ENCODE results near the gene RNPS1.
"Not testable (repeated sequence)": the region's sequence is repeated elsewhere in the genome, so short reads cannot be mapped to it uniquely, and the experiment has no call there.

RNPS1 gene

GRCh38 chr16:2282262-2282661 lies 14.3 kb upstream of the RNPS1 start:
- no peak for DNase-seq

DNA sequence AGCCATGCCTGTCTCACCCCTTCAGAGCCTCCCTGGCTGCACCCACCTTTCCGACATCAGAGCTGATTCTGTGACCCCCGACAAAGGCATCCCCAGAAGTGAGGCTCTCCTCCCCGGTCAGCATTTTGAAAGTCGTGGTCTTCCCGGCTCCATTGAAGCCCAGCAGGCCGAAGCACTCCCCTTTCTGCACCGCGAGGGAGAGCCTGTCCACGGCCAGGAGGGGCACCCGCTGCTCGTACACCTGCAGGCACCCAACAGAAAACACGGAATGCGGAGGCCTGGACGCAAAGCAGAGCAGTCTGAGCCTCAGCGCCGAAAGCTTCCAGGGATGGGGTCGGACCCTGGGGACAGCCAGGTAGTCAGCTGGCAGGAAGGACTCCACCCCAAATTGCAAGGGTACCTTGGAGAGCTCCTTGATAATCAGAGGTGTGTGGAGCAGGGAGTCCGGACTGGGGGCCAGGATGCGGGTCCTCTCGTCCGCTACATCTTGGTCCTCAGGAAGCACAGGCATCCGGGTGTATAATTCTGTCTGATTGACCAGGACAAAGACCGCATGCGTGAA lies 13.1 kb upstream of the RNPS1 start:
- no peak for DNase-seq

DNA sequence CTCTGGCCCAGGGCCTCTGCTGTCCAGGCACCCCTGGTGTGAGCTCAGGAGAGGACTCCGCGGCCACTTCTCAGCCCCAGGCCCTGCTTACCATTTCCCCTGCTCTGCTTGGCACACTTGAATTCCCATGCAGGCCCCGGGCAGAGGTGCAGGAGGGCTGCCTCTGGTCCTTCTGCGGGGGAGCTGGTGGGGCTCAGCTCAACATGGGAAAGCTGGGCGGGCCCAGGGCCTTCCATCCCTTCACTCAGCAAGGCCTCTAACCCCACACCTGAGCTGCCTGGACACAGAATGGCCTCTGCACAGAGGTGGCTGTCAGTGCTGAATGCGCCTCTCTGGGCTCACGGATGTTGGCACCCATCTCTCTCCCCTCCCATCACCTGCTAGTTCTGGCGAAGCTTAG lies 12.5 kb upstream of the RNPS1 start:
- DNase-seq = no peak

DNA sequence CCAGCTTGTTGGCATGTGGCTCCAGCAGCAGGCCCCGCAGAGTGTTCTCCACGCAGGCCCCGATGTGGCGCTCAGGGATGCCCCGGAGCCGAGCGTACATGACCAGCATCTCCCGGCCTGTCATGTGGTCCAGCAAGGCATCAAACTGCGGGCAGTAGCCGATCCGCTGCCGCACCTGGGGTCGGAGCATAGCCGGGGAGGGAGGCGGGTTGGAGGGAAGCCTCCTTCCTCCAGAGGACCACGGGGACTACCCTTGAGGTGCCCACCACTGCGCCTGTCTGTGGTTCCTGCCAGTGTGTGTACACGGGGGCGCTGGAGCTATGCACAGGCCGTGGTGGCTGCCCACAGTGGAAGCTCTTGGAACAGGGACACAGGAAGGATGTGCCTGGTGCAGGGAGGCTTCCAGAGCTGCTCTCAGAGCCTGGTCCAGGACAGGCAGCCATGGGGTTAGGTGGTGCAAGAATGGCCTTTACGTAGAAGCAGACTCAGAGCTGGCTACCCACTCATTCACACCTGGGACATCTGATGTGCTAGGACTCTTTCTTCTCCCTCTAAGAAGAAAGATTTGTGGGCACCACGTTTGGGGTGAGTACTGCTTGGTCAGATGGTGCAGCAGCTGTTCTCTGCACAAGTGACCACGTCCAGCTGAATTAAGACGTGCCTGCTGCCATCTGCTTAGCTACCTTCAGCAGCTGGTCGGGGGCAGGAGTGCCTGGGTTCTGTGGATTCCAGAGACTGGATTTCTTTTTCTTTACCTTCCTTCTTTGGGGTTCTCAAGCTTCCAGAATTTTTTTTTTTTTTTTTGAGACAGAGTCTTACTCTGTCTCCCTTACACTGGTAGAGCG lies 11.3 kb upstream of the RNPS1 start:
- no peak for DNase-seq

DNA sequence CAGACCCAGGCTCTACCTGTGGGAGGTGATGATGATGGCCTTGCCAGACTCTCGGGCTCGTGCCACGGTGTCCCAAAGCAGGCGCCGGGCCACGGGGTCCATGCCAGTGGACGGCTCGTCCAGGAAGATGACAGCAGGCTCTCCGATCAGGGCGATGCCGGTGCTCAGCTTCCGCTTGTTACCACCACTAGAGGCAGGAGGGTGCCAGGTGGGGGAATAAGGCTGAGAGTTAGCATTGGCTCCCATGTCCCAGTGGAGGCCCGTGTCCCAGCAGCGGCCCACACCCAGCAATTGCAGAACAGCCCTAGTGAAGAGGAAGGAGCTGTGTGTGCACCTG lies 10.3 kb upstream of the RNPS1 start:
- DNase-seq = no peak

GRCh38 chr16:2277466-2278271 lies 9.7 kb upstream of the RNPS1 start:
- DNase-seq = no peak

- DNase-seq = no peak
Measured at GRCh38 chr16:2276368-2277195, 8.7 kb upstream of the RNPS1 start.

DNA sequence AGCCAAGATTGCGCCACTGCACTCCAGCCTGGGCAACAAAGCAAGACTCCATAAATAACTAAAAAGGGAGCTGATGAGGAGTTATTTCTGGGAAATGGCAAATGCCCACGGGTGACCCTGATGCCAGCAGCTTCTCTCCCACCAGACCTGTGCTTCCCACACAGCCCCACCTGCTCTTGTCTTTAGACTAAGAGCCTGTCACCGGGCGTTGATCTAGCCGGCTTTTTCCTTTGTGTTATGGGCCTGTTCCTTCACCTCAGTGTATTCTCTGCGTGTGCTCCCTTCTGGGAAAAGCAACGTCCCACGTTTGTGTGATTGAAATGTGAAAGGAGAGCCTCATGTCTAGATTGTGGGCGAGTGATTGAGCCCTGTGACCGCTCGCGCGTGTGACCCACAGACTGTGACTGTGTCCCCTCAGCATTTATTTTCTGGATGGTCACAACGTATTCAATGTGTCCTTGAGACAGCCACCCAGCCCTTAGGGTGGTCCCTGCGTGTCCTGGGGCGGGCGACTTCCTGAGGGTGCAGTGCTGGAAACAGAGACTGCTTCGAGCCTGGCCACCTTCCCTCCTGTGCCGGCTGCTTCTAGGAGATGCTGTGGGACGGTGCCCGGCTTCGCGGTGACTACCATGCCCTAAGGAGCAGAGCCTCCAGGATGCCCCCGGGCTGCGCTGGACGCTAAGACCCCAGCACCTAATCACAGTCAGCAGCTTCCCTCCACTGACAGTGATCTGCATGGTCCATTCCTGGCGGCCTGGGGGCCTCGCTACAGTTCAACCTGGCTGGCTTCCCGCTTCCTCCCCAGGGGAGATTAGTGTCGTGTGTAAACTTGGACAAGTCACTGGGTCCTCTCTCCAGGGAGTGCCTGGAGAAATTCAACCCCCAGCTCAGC lies 7.8 kb upstream of the RNPS1 start:
- no peak for DNase-seq

DNA sequence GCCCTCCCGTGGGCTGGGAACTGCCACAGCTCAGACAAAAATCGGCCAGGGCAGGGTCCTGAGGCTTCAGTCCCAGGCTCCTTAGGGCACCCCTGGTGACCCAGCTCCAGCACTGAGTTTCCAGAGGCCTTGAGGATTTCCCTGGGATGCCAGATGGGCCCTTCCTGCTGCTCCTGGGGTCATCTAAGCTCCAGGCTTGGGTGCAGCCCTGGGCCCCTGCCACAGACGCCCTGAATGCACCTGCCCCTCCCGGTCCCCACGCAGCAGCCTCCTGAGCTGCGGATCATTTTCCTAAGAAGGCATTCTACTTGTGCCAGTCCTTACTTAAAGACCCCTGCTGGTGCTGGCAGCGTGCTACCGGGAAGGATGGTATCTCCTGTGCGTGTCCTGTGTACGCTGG lies 6.0 kb upstream of the RNPS1 start:
- no peak for DNase-seq

DNA sequence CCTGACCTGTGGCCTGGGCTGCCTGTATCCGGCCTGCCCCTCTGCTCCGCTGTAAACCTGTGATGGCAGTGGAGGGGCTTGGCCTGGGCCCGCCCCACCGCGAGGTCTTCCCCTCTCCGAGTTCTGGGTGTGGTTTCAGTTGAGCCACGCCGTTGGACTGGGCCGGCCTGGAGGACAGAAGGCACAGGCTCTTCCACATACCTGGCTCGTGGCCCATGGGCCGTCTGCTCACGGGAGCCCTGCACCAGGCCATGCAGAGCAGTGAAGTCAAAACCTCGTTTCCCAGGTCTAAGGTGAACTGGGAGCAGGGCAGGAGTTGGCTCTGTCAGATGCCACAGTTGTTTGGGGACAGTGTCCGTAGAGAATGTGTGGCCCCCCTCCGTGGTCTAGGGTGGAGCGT lies 5.6 kb upstream of the RNPS1 start:
- no peak for DNase-seq

DNA sequence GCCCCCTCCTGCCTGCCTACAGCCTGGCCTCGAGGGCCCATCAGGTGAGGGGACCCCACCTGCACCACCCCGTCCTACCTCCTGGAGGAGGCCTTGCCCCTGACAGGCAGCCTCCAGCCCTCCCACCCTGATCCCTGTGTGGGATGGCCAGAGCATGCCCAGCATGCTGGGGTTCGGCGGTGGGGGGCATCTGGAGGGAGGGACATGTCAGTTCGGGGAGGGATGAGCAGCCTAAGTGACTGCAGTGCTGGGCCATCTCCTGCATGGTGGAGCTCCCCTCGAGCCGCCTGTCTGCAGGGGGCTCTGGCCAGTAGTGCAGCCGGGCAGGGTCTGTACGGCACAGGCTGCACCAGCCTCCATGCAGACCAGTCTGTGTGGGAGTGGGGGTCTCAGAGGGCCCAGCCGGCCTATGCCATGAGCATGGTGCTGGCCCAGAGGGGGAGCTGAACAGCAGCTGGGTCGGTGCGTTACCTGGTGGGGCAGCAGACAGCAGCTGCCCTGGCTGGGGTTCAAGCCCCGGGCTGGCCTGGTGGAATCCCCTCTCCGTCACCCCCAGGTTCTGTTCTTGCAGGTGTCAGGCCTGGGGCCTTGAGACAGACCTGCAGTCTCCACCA lies 4.0 kb upstream of the RNPS1 start:
- DNase-seq = no peak

GRCh38 chr16:2270588-2271470 lies 2.9 kb upstream of the RNPS1 start:
- DNase-seq = no peak

- no peak for DNase-seq
Measured at GRCh38 chr16:2270070-2270462, 2.1 kb upstream of the RNPS1 start.

- DNase-seq = peak; percentile 51
Measured at GRCh38 chr16:2267505-2267912, 417 bp downstream of the RNPS1 start.

DNA sequence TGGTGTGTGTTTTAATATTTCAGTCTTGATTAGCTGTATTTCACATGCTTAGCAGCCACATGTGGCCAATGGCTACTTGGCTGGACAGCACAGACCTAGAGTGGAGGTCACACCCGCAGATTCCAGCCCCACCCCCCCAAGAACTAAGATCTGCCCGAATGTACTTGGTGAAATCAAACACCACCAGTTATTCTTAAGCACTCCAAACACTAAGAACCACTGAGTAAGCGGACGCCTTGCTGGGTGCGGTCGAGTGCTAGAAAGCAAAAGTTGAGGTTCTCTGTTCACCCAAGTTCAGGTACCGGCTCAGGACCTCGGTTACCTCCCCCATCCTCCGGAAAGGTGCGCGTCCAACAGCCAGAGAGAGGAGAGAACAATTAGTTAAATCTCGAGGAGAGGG lies 1.0 kb downstream of the RNPS1 start:
- DNase-seq = peak; percentile 46

- DNase-seq = not testable (repeated sequence)
Measured at GRCh38 chr16:2263026-2263425, 4.9 kb downstream of the RNPS1 start.

DNA sequence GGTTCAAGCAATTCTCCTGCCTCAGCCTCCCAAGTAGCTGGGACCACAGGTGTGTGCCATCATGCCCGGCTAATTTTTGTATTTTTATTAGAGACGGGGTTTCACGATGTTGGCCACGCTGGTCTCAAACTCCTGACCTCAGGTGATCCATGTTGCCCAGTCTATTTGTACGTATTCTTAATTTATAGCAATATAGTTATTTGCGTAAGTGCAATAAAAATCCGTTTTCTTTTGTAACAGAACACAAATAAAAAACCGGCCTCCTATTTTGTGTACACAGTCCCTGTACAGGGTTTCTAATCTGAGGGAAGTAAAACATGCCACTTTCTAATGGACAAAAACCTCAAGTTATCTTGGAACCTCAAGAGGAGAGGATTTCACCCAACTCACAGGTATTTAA lies 7.7 kb downstream of the RNPS1 start:
- no peak for DNase-seq

DNA sequence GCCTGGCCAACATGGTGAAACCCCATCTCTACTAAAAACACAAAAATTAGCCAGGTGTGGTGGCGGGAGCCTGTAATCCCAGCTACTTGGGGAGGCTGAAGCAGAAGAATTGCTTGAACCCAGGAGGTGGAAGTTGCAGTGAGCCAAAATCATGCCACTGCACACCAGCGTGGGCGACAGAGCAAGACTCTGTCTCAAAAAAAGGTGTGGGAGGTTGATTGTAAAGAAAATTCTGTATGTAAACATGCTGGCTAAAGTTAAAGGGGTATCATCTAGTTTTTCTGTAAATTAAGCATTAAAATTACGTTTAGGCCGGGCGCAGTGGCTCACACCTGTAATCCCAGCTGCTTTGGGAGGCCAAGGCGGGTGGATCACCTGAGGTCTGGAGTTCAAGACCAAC lies 9.4 kb downstream of the RNPS1 start:
- DNase-seq = not testable (repeated sequence)

DNA sequence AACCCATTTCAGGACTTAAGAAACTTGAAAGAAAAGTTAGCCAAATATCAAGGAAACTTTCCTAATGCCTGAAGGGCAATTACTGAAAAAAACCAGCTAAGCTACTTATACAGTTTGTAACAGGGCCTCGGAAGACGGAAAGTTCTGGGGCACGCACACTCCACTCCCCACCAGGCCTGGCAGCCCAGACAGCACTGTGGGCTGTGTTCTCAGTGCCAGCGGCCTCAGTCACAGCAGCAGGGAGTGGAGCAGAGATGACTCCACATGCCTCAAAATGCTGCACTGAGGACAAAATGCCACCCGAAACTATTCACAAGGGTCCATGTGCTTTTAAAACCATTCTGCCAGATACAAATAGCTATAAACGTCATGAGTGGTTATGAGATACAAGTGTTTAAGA lies 10.2 kb downstream of the RNPS1 start:
- no peak for DNase-seq

GRCh38 chr16:2256531-2257140 lies 11.3 kb downstream of the RNPS1 start:
- DNase-seq = no peak
